ENCODE data around the gene MRGPRE. TPM values are rescaled to one million over a fixed set of nuclear protein-coding genes. Genes with fewer than 3 reads are reported as not detected.

MRGPRE gene
- total RNA-seq, 1 donor from 2014 or later = not detected

DNA sequence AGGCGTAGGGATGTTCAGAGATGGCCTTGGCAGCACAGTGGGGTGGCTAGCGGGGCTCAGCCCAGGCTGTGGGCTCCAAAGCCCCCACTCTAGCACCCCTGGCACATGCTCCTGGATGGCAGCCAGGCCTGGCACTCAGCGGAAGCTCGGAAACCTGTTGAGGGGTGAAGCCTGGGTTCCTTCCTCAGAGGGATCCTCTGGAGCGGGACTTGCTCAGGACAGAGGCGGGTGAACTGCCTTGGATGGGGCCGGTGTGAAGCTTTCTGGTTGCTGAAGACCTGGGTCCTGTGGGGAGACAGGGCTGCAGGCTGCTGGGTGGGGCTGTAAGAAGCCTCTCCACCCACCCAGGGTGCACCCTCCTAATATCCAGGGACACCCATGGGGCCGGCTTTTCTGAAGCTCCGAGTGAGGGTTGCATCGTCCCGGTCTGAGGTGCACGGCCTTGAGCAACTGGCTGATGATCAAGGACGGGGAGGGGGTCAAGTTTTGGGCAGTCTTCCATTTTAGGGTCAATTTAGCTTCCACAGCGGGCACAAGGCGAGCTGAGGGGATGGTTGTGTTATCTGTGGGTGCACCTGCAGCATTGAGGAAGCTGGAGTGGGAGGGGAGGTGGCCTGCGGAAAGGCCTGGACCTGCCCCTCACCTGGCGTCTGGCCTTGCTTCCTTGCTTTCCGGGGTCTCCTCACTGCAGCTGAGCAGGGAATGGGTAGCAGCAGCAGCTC lies 5.2 kb downstream of the MRGPRE start:
- intact Hi-C loops (cut with DNase I) = no loop called here

GRCh38 chr11:3225826-3226750 lies 6.1 kb downstream of the MRGPRE start:
- no peaks in the 10 kb centered on the region for H3K36me3 ChIP-seq
- H3K27ac ChIP-seq = no peak overlapping the region
- intact Hi-C loops (cut with DNase I) = no loop called here
- no peaks in the 10 kb centered on the region for H3K9me3 ChIP-seq
- H3K4me3 ChIP-seq = no peak overlapping the region
- peak in 1 of 2 donors; percentile 59 for DNase-seq (ENCODE audit: low spot score in 2 of 2)
- H3K27me3 ChIP-seq = no peaks in the 10 kb centered on the region
- no peak for TF ChIP-seq CTCF (IDR thresholded peaks at IDR 0.05)
- H3K4me1 ChIP-seq = no peaks in the 10 kb centered on the region

More for the DNA sequence above, 5.2 kb downstream of the MRGPRE start:
- H3K9me3 ChIP-seq = no peaks in the 10 kb centered on the region
- DNase-seq (ENCODE audit: low spot score in 2 of 2) = peak in 1 of 2 donors; percentile 47
- H3K27me3 ChIP-seq = no peaks in the 10 kb centered on the region
- no peaks in the 10 kb centered on the region for H3K36me3 ChIP-seq
- H3K4me3 ChIP-seq = no peak overlapping the region
- no peaks in the 10 kb centered on the region for H3K4me1 ChIP-seq
- no peak for TF ChIP-seq CTCF (IDR thresholded peaks at IDR 0.05)
- H3K27ac ChIP-seq = no peak overlapping the region

GRCh38 chr11:3225159-3225758 lies 7.0 kb downstream of the MRGPRE start:
- no peaks in the 10 kb centered on the region for H3K4me1 ChIP-seq
- no peaks in the 10 kb centered on the region for H3K27me3 ChIP-seq
- TF ChIP-seq CTCF (IDR thresholded peaks at IDR 0.05) = no peak
- no peak overlapping the region for H3K27ac ChIP-seq
- no peaks in the 10 kb centered on the region for H3K9me3 ChIP-seq
- peak in 1 of 2 donors; percentile 50 for DNase-seq (ENCODE audit: low spot score in 2 of 2)
- intact Hi-C loops (cut with DNase I) = no loop called here
- no peak overlapping the region for H3K4me3 ChIP-seq
- no peaks in the 10 kb centered on the region for H3K36me3 ChIP-seq

DNA sequence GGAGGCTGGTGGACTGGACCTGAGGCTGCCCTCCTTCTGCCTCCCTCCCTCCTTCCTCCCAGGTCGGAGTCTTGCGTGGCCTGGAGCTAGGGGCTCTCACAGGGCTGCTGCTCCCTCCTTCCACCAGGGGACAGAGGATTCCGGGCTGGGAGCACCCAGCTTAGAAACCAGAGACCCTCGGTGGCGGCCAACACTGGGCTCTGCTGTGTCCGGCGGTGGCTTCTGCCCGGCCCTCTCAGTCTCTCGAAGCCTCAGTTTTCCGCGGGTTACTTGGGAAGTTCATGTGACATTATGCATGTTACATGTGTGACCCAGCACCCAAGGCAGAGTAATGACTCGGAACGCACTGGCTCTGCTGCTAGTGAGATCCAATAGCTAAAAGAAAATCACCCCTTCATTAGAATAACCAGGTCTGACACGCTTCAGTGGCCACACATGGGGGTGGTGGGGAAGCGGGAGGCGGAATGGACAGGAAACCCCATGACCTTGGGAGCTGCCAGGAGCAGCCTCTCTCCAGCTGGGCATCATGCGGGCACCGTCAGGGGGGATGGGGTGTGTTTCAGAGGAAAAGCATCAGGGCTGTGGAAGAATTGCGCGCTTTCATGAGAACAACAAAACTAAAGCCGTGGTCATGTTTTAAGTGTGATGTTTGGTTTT lies 7.7 kb downstream of the MRGPRE start:
- peak in 1 of 2 donors; percentile 58 for DNase-seq (ENCODE audit: low spot score in 2 of 2)
- no peak overlapping the region for H3K4me3 ChIP-seq
- H3K9me3 ChIP-seq = no peaks in the 10 kb centered on the region
- no peaks in the 10 kb centered on the region for H3K27me3 ChIP-seq
- no peaks in the 10 kb centered on the region for H3K4me1 ChIP-seq
- H3K27ac ChIP-seq = no peak overlapping the region
- intact Hi-C loops (cut with DNase I) = no loop called here
- TF ChIP-seq CTCF (IDR thresholded peaks at IDR 0.05) = no peak
- H3K36me3 ChIP-seq = no peaks in the 10 kb centered on the region

GRCh38 chr11:3223932-3224381 lies 8.3 kb downstream of the MRGPRE start:
- intact Hi-C loops (cut with DNase I) = no loop called here
- TF ChIP-seq CTCF (IDR thresholded peaks at IDR 0.05) = no peak
- no peaks in the 10 kb centered on the region for H3K27me3 ChIP-seq

More at GRCh38 chr11:3223932-3224381, 8.3 kb downstream of the MRGPRE start:
- H3K9me3 ChIP-seq = no peaks in the 10 kb centered on the region
- no peaks in the 10 kb centered on the region for H3K36me3 ChIP-seq
- H3K4me1 ChIP-seq = no peaks in the 10 kb centered on the region
- peak in 1 of 2 donors; percentile 40 for DNase-seq (ENCODE audit: low spot score in 2 of 2)
- no peak overlapping the region for H3K27ac ChIP-seq
- no peak overlapping the region for H3K4me3 ChIP-seq
